Stomach (tissue), 4 donors: Measurements from ENCODE around the gene SLC27A2.

Experiments
- EP300 ChIP-seq: sonication (generic); formaldehyde crosslinking; IDR thresholded peaks from one replicate; pipeline ENCODE4 v1.6.1; 2017; ENCODE audit warnings: antibody characterized with exemption
- POLR2A ChIP-seq, 4 donors: fragments of 450-650 bp; IDR thresholded peaks; one replicate each; pipeline ENCODE4 v1.6.1; 2016; ENCODE audit warnings: antibody characterized with exemption in 4 of 4, control low read depth in 2 of 4, mild to moderate bottlenecking in 1 of 4, moderate library complexity in 1 of 4
- POLR2AphosphoS5 ChIP-seq, 3 donors: sonication (generic); formaldehyde crosslinking; IDR thresholded peaks; one replicate each; pipeline ENCODE4 v1.6.1; 2016; ENCODE audit warnings: antibody characterized with exemption in 3 of 3
- TF ChIP-seq, protein P1 (sequence below), 7 experiments: fragments of 450-650 bp in 4 of 7; fragments of 200-600 bp in 3 of 7; sonication (generic) in 3 of 7; IDR thresholded peaks; one replicate each; pipeline ENCODE4 v1.5.1; 2016 to 2019; ENCODE audit warnings: antibody characterized with exemption in 7 of 7, control low read depth in 2 of 7, mild to moderate bottlenecking in 1 of 7

DNA sequence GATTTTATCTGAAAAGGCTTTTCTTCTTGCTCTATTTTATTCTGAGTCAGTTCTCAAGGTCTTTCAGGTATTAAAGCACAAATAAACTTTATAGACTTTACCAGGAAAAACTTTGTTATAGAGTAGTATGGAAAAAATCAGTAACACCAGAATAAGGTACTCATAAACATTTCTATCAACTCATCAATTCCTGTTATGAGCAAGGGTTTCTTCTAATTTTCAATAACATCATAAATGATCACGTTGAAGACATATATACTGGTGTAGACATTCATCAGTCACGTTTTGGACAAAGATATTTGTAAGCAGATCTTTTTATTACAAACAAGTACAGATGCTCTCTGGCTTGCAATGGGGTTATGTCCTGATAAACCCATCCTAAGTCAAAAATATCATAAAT, 93.1 kb downstream of the SLC27A2 start:
- TF ChIP-seq, protein P1, sequence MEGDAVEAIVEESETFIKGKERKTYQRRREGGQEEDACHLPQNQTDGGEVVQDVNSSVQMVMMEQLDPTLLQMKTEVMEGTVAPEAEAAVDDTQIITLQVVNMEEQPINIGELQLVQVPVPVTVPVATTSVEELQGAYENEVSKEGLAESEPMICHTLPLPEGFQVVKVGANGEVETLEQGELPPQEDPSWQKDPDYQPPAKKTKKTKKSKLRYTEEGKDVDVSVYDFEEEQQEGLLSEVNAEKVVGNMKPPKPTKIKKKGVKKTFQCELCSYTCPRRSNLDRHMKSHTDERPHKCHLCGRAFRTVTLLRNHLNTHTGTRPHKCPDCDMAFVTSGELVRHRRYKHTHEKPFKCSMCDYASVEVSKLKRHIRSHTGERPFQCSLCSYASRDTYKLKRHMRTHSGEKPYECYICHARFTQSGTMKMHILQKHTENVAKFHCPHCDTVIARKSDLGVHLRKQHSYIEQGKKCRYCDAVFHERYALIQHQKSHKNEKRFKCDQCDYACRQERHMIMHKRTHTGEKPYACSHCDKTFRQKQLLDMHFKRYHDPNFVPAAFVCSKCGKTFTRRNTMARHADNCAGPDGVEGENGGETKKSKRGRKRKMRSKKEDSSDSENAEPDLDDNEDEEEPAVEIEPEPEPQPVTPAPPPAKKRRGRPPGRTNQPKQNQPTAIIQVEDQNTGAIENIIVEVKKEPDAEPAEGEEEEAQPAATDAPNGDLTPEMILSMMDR (IDR thresholded peaks at IDR 0.05) = no peak
- TF ChIP-seq POLR2A (IDR thresholded peaks at IDR 0.05) = no peak
- no peak for TF ChIP-seq EP300
- TF ChIP-seq POLR2AphosphoS5 (IDR thresholded peaks at IDR 0.05) = no peak
